HCT116 (cell line): ENCODE data around the gene CD247. TPM values are rescaled to one million over a fixed set of nuclear protein-coding genes. Genes with fewer than 3 reads are reported as not detected.

Experiments used
- ATAC-seq: fragments of 200-7000 bp; cut with Tn5 transposase; 2 replicates; pipeline ENCODE4 v1.9.1; 2020; ENCODE audit warnings: mild to moderate bottlenecking, moderate library complexity
- BruUV-seq: library from RNA; stranded (reverse); fragments of 400-500 nt; replicated peaks from 2 replicates; lab custom pipeline; 2021; lab: Mats Ljungman, UMichigan
- CTCF ChIA-PET: fragments of 300-600 bp; sonication (Branson Sonifier 250); formaldehyde crosslinking; loops from one replicate; lab custom pipeline; 2021; ENCODE audit warnings: antibody characterized with exemption; lab: Charles Lee
- POLR2A ChIA-PET: fragments of 300-600, 350-600 bp; sonication (Branson Sonifier 250); formaldehyde crosslinking; loops from one replicate; lab custom pipeline; 2021; ENCODE audit warnings: antibody characterized with exemption; lab: Charles Lee
- RAD21 ChIA-PET, 2 experiments: fragments of 300-600 bp; sonication (Branson Sonifier 250); formaldehyde crosslinking; loops; one replicate each; lab custom pipeline; 2023; ENCODE audit warnings: low total read pairs in 2 of 2; ENCODE audit not compliant: uncharacterized antibody in 2 of 2, unreplicated experiment in 2 of 2, low non-redundant PET in 1 of 2; lab: Charles Lee
- DNase-seq: peaks from one replicate; pipeline ENCODE4 v3.0.0-alpha.2; 2010; ENCODE audit warnings: low read depth, low spot score
- H2AFZ ChIP-seq: fragments of 200-600 bp; shearing (Covaris generic), sonication (generic); 2 replicates; pipeline ENCODE4 v1.6.1; 2017; ENCODE audit warnings: low read depth, mixed run types, mixed read lengths, antibody characterized with exemption, low read length; ENCODE audit not compliant: poor library complexity, severe bottlenecking
- H3K27ac ChIP-seq: 2 replicates; pipeline ENCODE4 v1.5.1; 2012; ENCODE audit warnings: low read depth, low read length
- H3K27me3 ChIP-seq: fragments of 200-600 bp; sonication (generic); 2 replicates; pipeline ENCODE4 v1.6.1; 2016; ENCODE audit warnings: mixed run types, low read length, mixed read lengths; ENCODE audit not compliant: insufficient read depth
- H3K36me3 ChIP-seq, 2 experiments: fragments of 200-500 bp in 1 of 2; fragments of 200-600 bp in 1 of 2; sonication (Bioruptor generic) in 1 of 2; sonication (generic) in 1 of 2; 2 replicates each; pipeline versions ENCODE4 v1.5.1 to v1.6.1; 2014 to 2016; ENCODE audit warnings: low read length in 2 of 2, inconsistent platforms in 1 of 2, mixed read lengths in 1 of 2, mixed run types in 1 of 2; ENCODE audit not compliant: insufficient read depth in 2 of 2, control insufficient read depth in 1 of 2
- H3K4me1 ChIP-seq, 2 experiments: fragments of 200-600 bp in 1 of 2; sonication (generic) in 1 of 2; 2 replicates each; pipeline versions ENCODE4 v1.5.1 to v1.6.1; 2012 to 2017; ENCODE audit warnings: low read length in 2 of 2, inconsistent platforms in 1 of 2, mild to moderate bottlenecking in 1 of 2, mixed read lengths in 1 of 2, mixed run types in 1 of 2, moderate library complexity in 1 of 2; ENCODE audit not compliant: insufficient read depth in 2 of 2, control insufficient read depth in 1 of 2
- H3K4me2 ChIP-seq: fragments of 200-600 bp; sonication (generic); 2 replicates; pipeline ENCODE4 v1.6.1; 2017; ENCODE audit warnings: mixed run types, low read length, mixed read lengths
- H3K4me3 ChIP-seq, 2 experiments: fragments of 200-600 bp in 1 of 2; sonication (generic) in 1 of 2; replicated peaks in 1 of 2; 2 replicates each; pipeline ENCODE4 v1.5.1; 2011 to 2016; ENCODE audit warnings: low read length in 2 of 2, control low read depth in 1 of 2, low read depth in 1 of 2, mild to moderate bottlenecking in 1 of 2, mixed read lengths in 1 of 2, mixed run types in 1 of 2
- H3K79me2 ChIP-seq: fragments of 200-600 bp; sonication (generic); 2 replicates; pipeline ENCODE4 v1.6.1; 2017; ENCODE audit warnings: mild to moderate bottlenecking, mixed run types, low read length, moderate library complexity, mixed read lengths; ENCODE audit not compliant: insufficient read depth
- H3K9ac ChIP-seq: fragments of 200-600 bp; sonication (generic); 2 replicates; pipeline ENCODE4 v1.6.1; 2016; ENCODE audit warnings: low read length, mixed read lengths
- H3K9me2 ChIP-seq: fragments of 200-600 bp; sonication (generic), shearing (Covaris generic); 2 replicates; pipeline ENCODE4 v1.6.1; 2017; ENCODE audit warnings: mixed run types, mild to moderate bottlenecking, moderate library complexity; ENCODE audit not compliant: insufficient read depth
- H3K9me3 ChIP-seq, 2 experiments: fragments of 200-500 bp in 1 of 2; fragments of 200-600 bp in 1 of 2; sonication (Bioruptor generic) in 1 of 2; sonication (generic) in 1 of 2; 2 replicates each; pipeline ENCODE4 v1.6.1; 2014 to 2017; ENCODE audit warnings: low read length in 2 of 2, mixed read lengths in 2 of 2, inconsistent platforms in 1 of 2, low read depth in 1 of 2, mild to moderate bottlenecking in 1 of 2, mixed run types in 1 of 2, moderate library complexity in 1 of 2; ENCODE audit not compliant: control insufficient read depth in 1 of 2, insufficient read depth in 1 of 2
- H4K20me1 ChIP-seq: fragments of 200-600 bp; sonication (generic), shearing (Covaris generic); 2 replicates; pipeline ENCODE4 v1.6.1; 2017; ENCODE audit warnings: mixed run types, mild to moderate bottlenecking, moderate library complexity; ENCODE audit not compliant: insufficient read depth
- CBX3 ChIP-seq: IDR thresholded peaks from 2 replicates; pipeline ENCODE4 v1.6.1; 2012; ENCODE audit warnings: low read depth
- CEBPB ChIP-seq: IDR thresholded peaks from 2 replicates; pipeline ENCODE4 v1.6.1; 2012; ENCODE audit warnings: low read depth
- ELF1 ChIP-seq: IDR thresholded peaks from 2 replicates; pipeline ENCODE4 v1.6.1; 2012; ENCODE audit warnings: low read depth, borderline replicate concordance
- SRF ChIP-seq: IDR thresholded peaks from 2 replicates; pipeline ENCODE4 v1.6.1; 2012; ENCODE audit warnings: low read depth
- TCF7L2 ChIP-seq: IDR thresholded peaks from 2 replicates; pipeline ENCODE4 v1.7.0; 2011; ENCODE audit warnings: borderline replicate concordance, inconsistent platforms; ENCODE audit not compliant: insufficient read depth, insufficient read length; ENCODE audit errors: extremely low read depth
- YY1 ChIP-seq: IDR thresholded peaks from 2 replicates; pipeline ENCODE4 v1.6.1; 2011; ENCODE audit warnings: low read length, low read depth, moderate library complexity, mild to moderate bottlenecking; ENCODE audit not compliant: insufficient replicate concordance; ENCODE audit errors: extremely low read depth
- ZFX ChIP-seq: fragments of 450-650 bp; IDR thresholded peaks from 2 replicates; pipeline ENCODE4 v1.6.1; 2017
- intact Hi-C: fragments of 100-400 bp; cut with micrococcal nuclease; formaldehyde crosslinking; loops from 2 replicates; pipeline ENCODE4 v1.10.0; 2022
- total RNA-seq: library from RNA; stranded (reverse); gene quantifications from one replicate; pipeline ENCODE4 v1.2.1, GENCODE V29; 2021; ENCODE audit not compliant: unreplicated experiment
- TF ChIP-seq, protein P1 (sequence below): IDR thresholded peaks from 2 replicates; pipeline ENCODE4 v1.6.1; 2012; ENCODE audit warnings: low read depth
- TF ChIP-seq, protein P2 (sequence below): IDR thresholded peaks from 2 replicates; pipeline ENCODE4 v1.6.1; 2012

Gene CD247
- total RNA-seq, 1 experiment from 2014 or later: 0.57 TPM

DNA sequence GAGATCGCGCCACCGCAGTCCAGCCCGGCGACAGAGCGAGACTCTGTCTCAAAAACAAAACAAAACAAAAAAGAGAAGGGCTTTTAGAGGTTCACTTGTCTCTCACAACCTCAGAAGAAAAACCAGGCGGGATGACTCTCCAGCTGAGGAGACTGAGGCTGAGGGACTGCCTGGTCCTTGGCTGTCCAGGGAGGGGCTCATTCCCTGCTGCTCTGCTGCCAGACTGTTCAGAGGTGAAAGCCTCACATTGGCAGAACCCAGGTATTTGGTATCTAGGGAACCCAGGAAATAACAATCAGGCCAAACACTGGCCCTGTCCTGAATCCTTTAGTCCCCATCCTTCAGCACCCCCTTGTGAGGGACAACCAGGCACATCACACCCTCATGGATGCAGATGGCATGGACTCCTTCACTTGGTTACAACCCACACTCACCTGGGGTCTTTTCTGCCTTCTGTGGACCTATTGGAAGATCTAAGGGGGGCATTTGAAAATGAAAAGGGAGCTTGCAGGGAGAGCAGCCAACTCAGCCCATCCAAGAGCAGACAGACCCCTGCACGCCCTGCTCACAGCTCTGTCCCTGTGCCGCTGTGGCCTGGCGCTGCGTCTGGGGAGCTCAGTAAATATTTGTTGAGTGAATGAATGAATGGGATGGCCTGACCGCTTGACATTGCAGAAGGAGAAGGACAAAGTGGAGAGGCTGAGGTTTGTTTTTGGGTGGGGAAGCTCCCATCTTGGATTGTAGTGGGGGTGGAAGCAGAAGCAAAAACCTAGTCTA is 33.4 kb downstream of the CD247 start:
- Histone ChIP-seq H3K4me3 (no peak overlapping the region), H3K9me3 (no peaks in the 10 kb centered on the region), H3K9ac (no peak overlapping the region)
- POLR2A ChIA-PET: no interaction called here
- CTCF ChIA-PET: no interaction called here
- TF ChIP-seq TCF7L2 (no peak), SRF (no peak), CEBPB (no peak), YY1 (no peak), ELF1 (no peak), ZFX (no peak), CBX3 (no peak)
- TF ChIP-seq, protein P1, sequence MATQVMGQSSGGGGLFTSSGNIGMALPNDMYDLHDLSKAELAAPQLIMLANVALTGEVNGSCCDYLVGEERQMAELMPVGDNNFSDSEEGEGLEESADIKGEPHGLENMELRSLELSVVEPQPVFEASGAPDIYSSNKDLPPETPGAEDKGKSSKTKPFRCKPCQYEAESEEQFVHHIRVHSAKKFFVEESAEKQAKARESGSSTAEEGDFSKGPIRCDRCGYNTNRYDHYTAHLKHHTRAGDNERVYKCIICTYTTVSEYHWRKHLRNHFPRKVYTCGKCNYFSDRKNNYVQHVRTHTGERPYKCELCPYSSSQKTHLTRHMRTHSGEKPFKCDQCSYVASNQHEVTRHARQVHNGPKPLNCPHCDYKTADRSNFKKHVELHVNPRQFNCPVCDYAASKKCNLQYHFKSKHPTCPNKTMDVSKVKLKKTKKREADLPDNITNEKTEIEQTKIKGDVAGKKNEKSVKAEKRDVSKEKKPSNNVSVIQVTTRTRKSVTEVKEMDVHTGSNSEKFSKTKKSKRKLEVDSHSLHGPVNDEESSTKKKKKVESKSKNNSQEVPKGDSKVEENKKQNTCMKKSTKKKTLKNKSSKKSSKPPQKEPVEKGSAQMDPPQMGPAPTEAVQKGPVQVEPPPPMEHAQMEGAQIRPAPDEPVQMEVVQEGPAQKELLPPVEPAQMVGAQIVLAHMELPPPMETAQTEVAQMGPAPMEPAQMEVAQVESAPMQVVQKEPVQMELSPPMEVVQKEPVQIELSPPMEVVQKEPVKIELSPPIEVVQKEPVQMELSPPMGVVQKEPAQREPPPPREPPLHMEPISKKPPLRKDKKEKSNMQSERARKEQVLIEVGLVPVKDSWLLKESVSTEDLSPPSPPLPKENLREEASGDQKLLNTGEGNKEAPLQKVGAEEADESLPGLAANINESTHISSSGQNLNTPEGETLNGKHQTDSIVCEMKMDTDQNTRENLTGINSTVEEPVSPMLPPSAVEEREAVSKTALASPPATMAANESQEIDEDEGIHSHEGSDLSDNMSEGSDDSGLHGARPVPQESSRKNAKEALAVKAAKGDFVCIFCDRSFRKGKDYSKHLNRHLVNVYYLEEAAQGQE: no peak
- TF ChIP-seq, protein P2, sequence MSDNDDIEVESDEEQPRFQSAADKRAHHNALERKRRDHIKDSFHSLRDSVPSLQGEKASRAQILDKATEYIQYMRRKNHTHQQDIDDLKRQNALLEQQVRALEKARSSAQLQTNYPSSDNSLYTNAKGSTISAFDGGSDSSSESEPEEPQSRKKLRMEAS: no peak
- TF ChIP-seq, all 23 proteins: peak for 0
- intact Hi-C loops: no loop called here
- RAD21 ChIA-PET: no interaction called here
- no TSS peak for BruUV-seq
- H4K20me1 ChIP-seq: no peaks in the 10 kb centered on the region
- no peaks in the 10 kb centered on the region for H3K79me2 ChIP-seq
- no peaks in the 10 kb centered on the region for H3K4me1 ChIP-seq
- ATAC-seq: no peak
- no peak for DNase-seq
- H3K36me3 ChIP-seq: no peaks in the 10 kb centered on the region
- H3K27ac ChIP-seq: no peak overlapping the region
- H2AFZ ChIP-seq: no peak overlapping the region
- no peaks in the 10 kb centered on the region for H3K9me2 ChIP-seq
- H3K27me3 ChIP-seq: no peaks in the 10 kb centered on the region
- no peak overlapping the region for H3K4me2 ChIP-seq
